ENCODE measurements around the gene MTAP. TPM values are rescaled to one million over a fixed set of nuclear protein-coding genes. Genes with fewer than 3 reads are reported as not detected.

Gene MTAP
- 10 to 100 TPM in 3 of 4 donors, 1 to 10 TPM in 1; 4.5 to 15.1 (median 13.6) TPM for total RNA-seq

GRCh38 chr9:21802418-21803000 lies at the start of gene MTAP:
TSS of gene MTAP (plus strand) at chr9:21802636. CDS start at chr9:21802749, 113 bp downstream.
- in situ Hi-C loops (cut with MboI; ENCODE audit: low pct_ligation_motif_present in 1 of 4, low pct_unique_long_range_greater_than_20kb in 1 of 4, low sequenced_read_pairs in 3 of 4) (loop anchor here in 3 of 4 donors (25.0 kb wide), 3 partner anchors 210 to 660 kb away; partner anchors contain the start of gene CDKN2B (in 2 of the 3)), intact Hi-C loops (cut with DNase I; ENCODE audit: low total_unique reads) (no loop called here)
- Histone ChIP-seq H3K9me3 (no peaks in the 10 kb centered on the region), H3K4me1 (peaks cover 3 to 20% (median 11%) of the 10 kb centered on the region in 4 donors), H3K27me3 (peaks cover 4% of the 10 kb centered on the region), H3K4me3 (peak within 1 kb of the TSS; percentile 76 to 90 (median 78)), H3K36me3 (no peaks in the 10 kb centered on the region), H3K27ac (peak within 1 kb of the TSS; percentile 82 to 96 (median 92))
- TF ChIP-seq EP300 (IDR thresholded peaks at IDR 0.05; ENCODE audit: low read depth) (no peak), POLR2A (IDR thresholded peaks at IDR 0.05) (peak; percentile 80), POLR2AphosphoS5 (IDR thresholded peaks at IDR 0.05) (peak; percentile 92 to 94 (median 92))
- DNase-seq, result peak; percentile 90
- WGBS, 2 donors (ENCODE audit: low coverage in 1 of 2), result 0 to 2% methylated on average over 7 to 24 of the region's 48 CpGs

- intact Hi-C loops (cut with DNase I; ENCODE audit: low total_unique reads) (no loop called here), in situ Hi-C loops (cut with MboI; ENCODE audit: low pct_ligation_motif_present in 1 of 4, low pct_unique_long_range_greater_than_20kb in 1 of 4, low sequenced_read_pairs in 3 of 4) (no loop called here)
- Histone ChIP-seq H3K9me3 (no peaks in the 10 kb centered on the region), H3K4me3 (no peak overlapping the region), H3K4me1 (no peaks in the 10 kb centered on the region), H3K27ac (no peak overlapping the region), H3K36me3 (no peaks in the 10 kb centered on the region), H3K27me3 (peaks cover 9% of the 10 kb centered on the region)
- no peak for TF ChIP-seq POLR2A (IDR thresholded peaks at IDR 0.05)
- no peak for TF ChIP-seq POLR2AphosphoS5 (IDR thresholded peaks at IDR 0.05)
- no peak for TF ChIP-seq EP300 (IDR thresholded peaks at IDR 0.05; ENCODE audit: low read depth)
- no peak for TF ChIP-seq CTCF (IDR thresholded peaks at IDR 0.05)
- 88 to 96% methylated on average over 1 of the region's 1 CpG for WGBS, 2 donors (ENCODE audit: low coverage in 1 of 2)
- DNase-seq, result no peak
Observed at GRCh38 chr9:21753523-21753922, 48.9 kb upstream of the MTAP start.

- no peak for DNase-seq
- H3K27ac ChIP-seq, result no peak overlapping the region
- no peaks in the 10 kb centered on the region for H3K4me1 ChIP-seq
- no peak overlapping the region for H3K4me3 ChIP-seq
- no peaks in the 10 kb centered on the region for H3K36me3 ChIP-seq
- peaks cover 9% of the 10 kb centered on the region for H3K27me3 ChIP-seq
- no peaks in the 10 kb centered on the region for H3K9me3 ChIP-seq
- WGBS, 2 donors (ENCODE audit: low coverage in 1 of 2), result 78 to 80% methylated on average over 1 to 2 of the region's 2 CpGs
- in situ Hi-C loops (cut with MboI; ENCODE audit: low pct_ligation_motif_present in 1 of 4, low pct_unique_long_range_greater_than_20kb in 1 of 4, low sequenced_read_pairs in 3 of 4), result no loop called here
- TF ChIP-seq POLR2AphosphoS5 (IDR thresholded peaks at IDR 0.05) (no peak), EP300 (IDR thresholded peaks at IDR 0.05; ENCODE audit: low read depth) (no peak), POLR2A (IDR thresholded peaks at IDR 0.05) (no peak), CTCF (IDR thresholded peaks at IDR 0.05) (no peak)
- intact Hi-C loops (cut with DNase I; ENCODE audit: low total_unique reads), result no loop called here
Observed at GRCh38 chr9:21754741-21755140, 47.7 kb upstream of the MTAP start.

GRCh38 chr9:21758540-21758939 lies 43.9 kb upstream of the MTAP start:
- Histone ChIP-seq H3K4me1 (no peaks in the 10 kb centered on the region), H3K27ac (no peak overlapping the region), H3K36me3 (no peaks in the 10 kb centered on the region), H3K27me3 (peaks cover 9% of the 10 kb centered on the region), H3K4me3 (no peak overlapping the region), H3K9me3 (no peaks in the 10 kb centered on the region)
- TF ChIP-seq POLR2A (IDR thresholded peaks at IDR 0.05) (no peak), POLR2AphosphoS5 (IDR thresholded peaks at IDR 0.05) (no peak), EP300 (IDR thresholded peaks at IDR 0.05; ENCODE audit: low read depth) (no peak), CTCF (IDR thresholded peaks at IDR 0.05) (no peak)
- intact Hi-C loops (cut with DNase I; ENCODE audit: low total_unique reads), result no loop called here
- WGBS, 2 donors (ENCODE audit: low coverage in 1 of 2), result 75 to 89% methylated on average over 1 of the region's 1 CpG
- in situ Hi-C loops (cut with MboI; ENCODE audit: low pct_ligation_motif_present in 1 of 4, low pct_unique_long_range_greater_than_20kb in 1 of 4, low sequenced_read_pairs in 3 of 4), result no loop called here
- no peak for DNase-seq

Measured in transverse colon (tissue), 4 donors.